Hepatocyte (in vitro differentiated cells): ENCODE measurements around the gene RGS6. TPM values are rescaled to one million over a fixed set of nuclear protein-coding genes. Genes with fewer than 3 reads are reported as not detected.

Experiments used
- DNase-seq: peaks from one replicate; pipeline ENCODE4 v3.0.0-alpha.2; 2016; ENCODE audit warnings: low spot score
- H2AFZ ChIP-seq: fragments of 200-600 bp; sonication (generic); 2 replicates; pipeline ENCODE4 v1.6.0; 2016; ENCODE audit warnings: antibody characterized with exemption, mild to moderate bottlenecking
- H3K27ac ChIP-seq: fragments of 200-600 bp; sonication (generic); 2 replicates; pipeline ENCODE4 v1.5.1; 2016; ENCODE audit warnings: mild to moderate bottlenecking
- H3K27me3 ChIP-seq: fragments of 200-600 bp; sonication (generic); 2 replicates; pipeline ENCODE4 v1.6.1; 2016
- H3K36me3 ChIP-seq: fragments of 200-600 bp; sonication (generic); replicated peaks from 2 replicates; pipeline ENCODE4 v1.5.1; 2016; ENCODE audit warnings: low read depth; ENCODE audit not compliant: insufficient read depth
- H3K4me1 ChIP-seq: fragments of 200-600 bp; sonication (generic); 2 replicates; pipeline ENCODE4 v1.5.1; 2016; ENCODE audit warnings: mild to moderate bottlenecking, moderate library complexity; ENCODE audit not compliant: insufficient read depth
- H3K4me2 ChIP-seq: fragments of 200-600 bp; sonication (generic); 2 replicates; pipeline ENCODE4 v1.6.0; 2016
- H3K4me3 ChIP-seq: fragments of 200-600 bp; sonication (generic); 2 replicates; pipeline ENCODE4 v1.5.1; 2016; ENCODE audit warnings: mild to moderate bottlenecking
- H3K79me2 ChIP-seq: fragments of 200-600 bp; sonication (generic); 2 replicates; pipeline ENCODE4 v1.6.0; 2017; ENCODE audit warnings: mild to moderate bottlenecking
- H3K9me2 ChIP-seq: fragments of 200-600 bp; sonication (generic); replicated peaks from 2 replicates; pipeline ENCODE4 v1.6.0; 2017; ENCODE audit warnings: mild to moderate bottlenecking; ENCODE audit not compliant: insufficient read depth
- H3K9me3 ChIP-seq: fragments of 200-600 bp; sonication (generic); 2 replicates; pipeline ENCODE4 v1.5.1; 2016; ENCODE audit warnings: low read depth, mild to moderate bottlenecking
- H4K20me1 ChIP-seq: fragments of 200-600 bp; sonication (generic); 2 replicates; pipeline ENCODE4 v1.6.0; 2016; ENCODE audit warnings: mild to moderate bottlenecking; ENCODE audit not compliant: insufficient read depth, poor library complexity, severe bottlenecking
- CTCF ChIP-seq: fragments of 200-600 bp; sonication (generic); IDR thresholded peaks from 2 replicates; pipeline ENCODE4 v1.5.1; 2016; ENCODE audit warnings: antibody characterized with exemption, mild to moderate bottlenecking; ENCODE audit not compliant: poor library complexity
- EZH2 ChIP-seq: fragments of 200-600 bp; sonication (generic); IDR thresholded peaks from 2 replicates; pipeline ENCODE4 v1.6.1; 2016; ENCODE audit warnings: antibody characterized with exemption, mild to moderate bottlenecking, borderline replicate concordance
- EZH2phosphoT487 ChIP-seq: fragments of 200-600 bp; sonication (generic); IDR thresholded peaks from one replicate; pipeline ENCODE4 v1.6.1; 2018; ENCODE audit warnings: antibody characterized with exemption, mild to moderate bottlenecking, low read depth, moderate library complexity; ENCODE audit not compliant: unreplicated experiment, severe bottlenecking
- WGBS: methylation state at CpG from one replicate; pipeline ENCODE4 v1.1.6; 2016; ENCODE audit warnings: low lambda C conversion rate; ENCODE audit errors: missing lambda C conversion rate; 5-methylcytosine and 5-hydroxymethylcytosine counted together
- polyA plus RNA-seq: library from polyadenylated mRNA; unstranded; fragments of >200 nt; fragmentation: Nextera tagmentation; extraction: Ambion mirVana; gene quantifications from 2 replicates; pipeline ENCODE4 v1.2.1, GENCODE V29; 2016
- total RNA-seq: library from RNA; depleted of rRNA; stranded (reverse); fragments of >200 nt; gene quantifications from 2 replicates; pipeline ENCODE4 v1.2.3, GENCODE V29; 2014

Gene RGS6
- total and polyA plus RNA-seq, 2 experiments from 2014 or later, result 0.25 to 0.87 TPM

GRCh38 chr14:72408020-72408419 lies 475.8 kb downstream of the RGS6 start:
- WGBS, result 88% methylated on average over 3 of the region's 3 CpGs
- Histone ChIP-seq H3K9me2 (no peaks in the 10 kb centered on the region), H4K20me1 (no peaks in the 10 kb centered on the region), H3K4me3 (no peak overlapping the region), H3K36me3 (no peaks in the 10 kb centered on the region), H3K9me3 (no peaks in the 10 kb centered on the region), H2AFZ (no peak overlapping the region), H3K79me2 (no peaks in the 10 kb centered on the region), H3K4me1 (no peaks in the 10 kb centered on the region), H3K4me2 (no peak overlapping the region), H3K27ac (no peak overlapping the region), H3K27me3 (no peaks in the 10 kb centered on the region)
- no peak for DNase-seq
- TF ChIP-seq CTCF, result no peak
- TF ChIP-seq EZH2, result no peak
- no peak for TF ChIP-seq EZH2phosphoT487

- Histone ChIP-seq H3K4me3 (no peak overlapping the region), H2AFZ (no peak overlapping the region), H4K20me1 (no peaks in the 10 kb centered on the region), H3K4me2 (no peak overlapping the region), H3K27ac (no peak overlapping the region), H3K9me3 (no peaks in the 10 kb centered on the region), H3K79me2 (no peaks in the 10 kb centered on the region), H3K9me2 (no peaks in the 10 kb centered on the region), H3K27me3 (no peaks in the 10 kb centered on the region), H3K4me1 (no peaks in the 10 kb centered on the region), H3K36me3 (no peaks in the 10 kb centered on the region)
- no peak for DNase-seq
- WGBS, result 88% methylated on average over 3 of the region's 3 CpGs
- TF ChIP-seq EZH2, result no peak
- no peak for TF ChIP-seq CTCF
- no peak for TF ChIP-seq EZH2phosphoT487
Measured at GRCh38 chr14:72409047-72409446, 476.8 kb downstream of the RGS6 start.

- H3K4me2 ChIP-seq, result no peak overlapping the region
- WGBS, result 100% methylated on average over 2 of the region's 2 CpGs
- no peak overlapping the region for H3K27ac ChIP-seq
- TF ChIP-seq EZH2phosphoT487, result no peak
- TF ChIP-seq CTCF, result no peak
- TF ChIP-seq EZH2, result no peak
- no peak overlapping the region for H2AFZ ChIP-seq
- no peak for DNase-seq
- H3K36me3 ChIP-seq, result no peaks in the 10 kb centered on the region
- no peaks in the 10 kb centered on the region for H3K9me2 ChIP-seq
- H3K79me2 ChIP-seq, result no peaks in the 10 kb centered on the region
- no peaks in the 10 kb centered on the region for H3K9me3 ChIP-seq
- H4K20me1 ChIP-seq, result no peaks in the 10 kb centered on the region
- H3K4me3 ChIP-seq, result no peak overlapping the region
- H3K27me3 ChIP-seq, result no peaks in the 10 kb centered on the region
- no peaks in the 10 kb centered on the region for H3K4me1 ChIP-seq
Measured at GRCh38 chr14:72416081-72416849, 484.0 kb downstream of the RGS6 start.
